Endothelial cell (in vitro differentiated cells): Measurements from ENCODE around the gene ANKRD13D. TPM values are rescaled to one million over a fixed set of nuclear protein-coding genes. Genes with fewer than 3 reads are reported as not detected.

Experiments used
- DNase-seq: peaks from one replicate; pipeline ENCODE4 v3.0.0; 2021; ENCODE audit warnings: low spot score
- H3K27ac Mint-ChIP-seq: one replicate; pipeline ENCODE4 v1.8.0; 2021; ENCODE audit warnings: mixed read lengths, inconsistent platforms; ENCODE audit not compliant: unreplicated experiment
- H3K27me3 Mint-ChIP-seq: one replicate; pipeline ENCODE4 v1.8.0; 2021; ENCODE audit warnings: mild to moderate bottlenecking, moderate library complexity, mixed read lengths, inconsistent platforms; ENCODE audit not compliant: unreplicated experiment
- H3K36me3 Mint-ChIP-seq: one replicate; pipeline ENCODE4 v1.8.0; 2021; ENCODE audit warnings: mild to moderate bottlenecking, low read depth, mixed read lengths, inconsistent platforms; ENCODE audit not compliant: unreplicated experiment
- H3K4me1 Mint-ChIP-seq: one replicate; pipeline ENCODE4 v1.8.0; 2021; ENCODE audit warnings: mild to moderate bottlenecking, mixed read lengths, inconsistent platforms; ENCODE audit not compliant: unreplicated experiment
- H3K4me3 Mint-ChIP-seq: one replicate; pipeline ENCODE4 v1.8.0; 2021; ENCODE audit warnings: mild to moderate bottlenecking, mixed read lengths, inconsistent platforms; ENCODE audit not compliant: unreplicated experiment
- H3K9me3 Mint-ChIP-seq: one replicate; pipeline ENCODE4 v1.8.0; 2021; ENCODE audit warnings: mixed read lengths, inconsistent platforms; ENCODE audit not compliant: unreplicated experiment
- CTCF ChIP-seq: fragments of 200-600 bp; sonication (generic); IDR thresholded peaks from one replicate; pipeline ENCODE4 v1.5.0; 2021; ENCODE audit warnings: antibody characterized with exemption; ENCODE audit not compliant: unreplicated experiment
- total RNA-seq: library from RNA; stranded (reverse); fragmentation: NEBNext Ultra II Directional; extraction: Animal tissue kit (Norgen Biotek cat#: 25700); gene quantifications from one replicate; pipeline ENCODE4 v1.2.1, GENCODE V29; 2021; ENCODE audit not compliant: unreplicated experiment

Gene ANKRD13D
- total RNA-seq, 1 donor from 2014 or later, result 65.1 TPM

GRCh38 chr11:67243051-67243450, 46.1 kb upstream of the ANKRD13D start:
- H3K4me3 Mint-ChIP-seq, result peak overlapping the region; percentile 65
- H3K27ac Mint-ChIP-seq, result peak overlapping the region; percentile 64
- TF ChIP-seq CTCF, result no peak
- H3K36me3 Mint-ChIP-seq, result peaks cover 43% of the 10 kb centered on the region
- H3K27me3 Mint-ChIP-seq, result peaks cover 18% of the 10 kb centered on the region
- no peaks in the 10 kb centered on the region for H3K9me3 Mint-ChIP-seq
- DNase-seq, result no peak
- peaks cover 39% of the 10 kb centered on the region for H3K4me1 Mint-ChIP-seq

GRCh38 chr11:67245046-67245445, 44.1 kb upstream of the ANKRD13D start:
- Mint-ChIP-seq H3K4me1 (peaks cover 27% of the 10 kb centered on the region), H3K27me3 (peaks cover 11% of the 10 kb centered on the region), H3K36me3 (peaks cover 55% of the 10 kb centered on the region), H3K9me3 (no peaks in the 10 kb centered on the region), H3K27ac (no peak overlapping the region), H3K4me3 (peak overlapping the region; percentile 2)
- DNase-seq, result no peak
- TF ChIP-seq CTCF, result no peak

GRCh38 chr11:67247946-67248550, 41.1 kb upstream of the ANKRD13D start:
- H3K27ac Mint-ChIP-seq, result no peak overlapping the region

GRCh38 chr11:67248653-67249052, 40.5 kb upstream of the ANKRD13D start:
- H3K4me1 Mint-ChIP-seq, result peaks cover 6% of the 10 kb centered on the region
- peaks cover 69% of the 10 kb centered on the region for H3K36me3 Mint-ChIP-seq
- no peak for DNase-seq
- no peaks in the 10 kb centered on the region for H3K9me3 Mint-ChIP-seq
- TF ChIP-seq CTCF, result no peak
- H3K27ac Mint-ChIP-seq, result no peak overlapping the region
- peak overlapping the region; percentile 40 for H3K4me3 Mint-ChIP-seq
- peaks cover 3% of the 10 kb centered on the region for H3K27me3 Mint-ChIP-seq

More at GRCh38 chr11:67247946-67248550, 41.1 kb upstream of the ANKRD13D start:
- Mint-ChIP-seq H3K27me3 (peaks cover 3% of the 10 kb centered on the region), H3K36me3 (peaks cover 65% of the 10 kb centered on the region), H3K4me3 (peak overlapping the region; percentile 40), H3K9me3 (no peaks in the 10 kb centered on the region), H3K4me1 (peaks cover 6% of the 10 kb centered on the region)
- no peak for TF ChIP-seq CTCF
- no peak for DNase-seq
